ENCODE results near the gene CBFA2T2.

CBFA2T2 gene

DNA sequence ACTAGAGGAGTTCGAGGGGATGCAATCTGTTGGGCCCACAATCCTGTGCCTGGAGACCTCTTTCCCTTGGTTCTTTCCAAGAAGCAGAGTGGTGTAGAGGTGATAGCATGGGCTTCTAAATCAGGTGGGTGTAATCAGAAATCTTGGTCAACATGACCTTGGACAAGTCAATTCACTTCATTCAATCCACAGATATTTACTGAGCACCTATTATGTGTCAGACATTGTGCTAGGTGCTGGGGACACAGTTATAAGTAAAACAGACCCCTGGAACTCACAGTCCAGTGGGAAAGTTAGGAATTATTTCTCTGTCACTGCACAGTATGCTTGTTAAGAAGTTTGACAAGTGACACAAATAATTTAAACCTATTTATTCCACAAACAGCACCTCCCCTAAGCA, 199.6 kb downstream of the CBFA2T2 start:
- Histone ChIP-seq H3K36me3 (peaks cover 11% of the 10 kb centered on the region), H3K27ac (no peak overlapping the region), H3K4me3 (ENCODE audit: low read depth, low read length) (no peak overlapping the region), H3K9me3 (ENCODE audit: severe bottlenecking) (no peaks in the 10 kb centered on the region), H3K27me3 (ENCODE audit: insufficient read depth, low read depth, severe bottlenecking) (no peaks in the 10 kb centered on the region)
- TF ChIP-seq, protein P1, sequence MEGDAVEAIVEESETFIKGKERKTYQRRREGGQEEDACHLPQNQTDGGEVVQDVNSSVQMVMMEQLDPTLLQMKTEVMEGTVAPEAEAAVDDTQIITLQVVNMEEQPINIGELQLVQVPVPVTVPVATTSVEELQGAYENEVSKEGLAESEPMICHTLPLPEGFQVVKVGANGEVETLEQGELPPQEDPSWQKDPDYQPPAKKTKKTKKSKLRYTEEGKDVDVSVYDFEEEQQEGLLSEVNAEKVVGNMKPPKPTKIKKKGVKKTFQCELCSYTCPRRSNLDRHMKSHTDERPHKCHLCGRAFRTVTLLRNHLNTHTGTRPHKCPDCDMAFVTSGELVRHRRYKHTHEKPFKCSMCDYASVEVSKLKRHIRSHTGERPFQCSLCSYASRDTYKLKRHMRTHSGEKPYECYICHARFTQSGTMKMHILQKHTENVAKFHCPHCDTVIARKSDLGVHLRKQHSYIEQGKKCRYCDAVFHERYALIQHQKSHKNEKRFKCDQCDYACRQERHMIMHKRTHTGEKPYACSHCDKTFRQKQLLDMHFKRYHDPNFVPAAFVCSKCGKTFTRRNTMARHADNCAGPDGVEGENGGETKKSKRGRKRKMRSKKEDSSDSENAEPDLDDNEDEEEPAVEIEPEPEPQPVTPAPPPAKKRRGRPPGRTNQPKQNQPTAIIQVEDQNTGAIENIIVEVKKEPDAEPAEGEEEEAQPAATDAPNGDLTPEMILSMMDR (IDR thresholded peaks at IDR 0.05; ENCODE audit: low read depth, low read length) = no peak
- DNase-seq = no peak

DNA sequence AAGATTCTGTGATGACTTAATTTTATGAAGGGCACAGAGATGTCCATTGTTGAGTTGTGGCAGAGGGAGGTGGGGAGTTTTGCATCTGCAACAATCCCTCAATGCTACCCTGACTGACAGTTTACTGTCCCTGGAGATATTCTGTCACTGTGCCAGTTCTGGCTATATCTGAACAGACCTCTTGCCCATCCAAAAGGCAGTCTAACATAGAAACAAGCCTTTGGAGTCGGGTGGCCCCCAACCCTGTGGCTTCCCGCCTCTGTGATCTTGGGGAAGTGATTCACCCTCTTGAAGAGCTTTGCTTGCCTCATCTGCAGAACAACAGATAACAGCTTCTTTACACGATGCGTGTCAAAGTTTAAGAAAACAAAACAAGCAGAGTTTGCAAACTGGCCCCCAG, 200.1 kb downstream of the CBFA2T2 start:
- no peak overlapping the region for H3K4me3 ChIP-seq (ENCODE audit: low read depth, low read length)
- no peaks in the 10 kb centered on the region for H3K9me3 ChIP-seq (ENCODE audit: severe bottlenecking)
- no peak overlapping the region for H3K27ac ChIP-seq
- no peak for DNase-seq
- H3K27me3 ChIP-seq (ENCODE audit: insufficient read depth, low read depth, severe bottlenecking) = no peaks in the 10 kb centered on the region
- TF ChIP-seq, protein P1 (IDR thresholded peaks at IDR 0.05; ENCODE audit: low read depth, low read length) = no peak
- peaks cover 6% of the 10 kb centered on the region for H3K36me3 ChIP-seq

DNA sequence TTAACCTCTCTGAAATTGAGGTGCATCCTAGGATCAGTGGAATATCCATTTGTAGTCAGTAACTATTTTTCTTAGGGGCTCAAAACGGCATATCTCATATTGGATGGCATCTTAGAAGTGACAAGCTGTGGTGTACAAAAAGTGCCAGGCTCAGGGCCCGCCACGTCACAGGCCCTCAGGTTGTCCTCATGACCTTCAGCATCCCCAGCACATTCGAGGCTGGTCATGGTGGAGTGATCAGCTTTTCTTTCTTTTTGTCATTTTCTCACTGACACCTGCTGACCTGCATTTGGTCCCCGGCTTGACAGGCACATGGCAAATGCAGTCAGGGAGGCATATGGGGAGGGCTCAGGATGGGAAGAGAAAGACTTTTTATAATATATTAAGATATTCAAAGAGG, 203.4 kb downstream of the CBFA2T2 start:
- Histone ChIP-seq H3K4me3 (ENCODE audit: low read depth, low read length) (no peak overlapping the region), H3K27me3 (ENCODE audit: insufficient read depth, low read depth, severe bottlenecking) (no peaks in the 10 kb centered on the region), H3K36me3 (no peaks in the 10 kb centered on the region), H3K27ac (no peak overlapping the region), H3K9me3 (ENCODE audit: severe bottlenecking) (peaks cover 3% of the 10 kb centered on the region)
- DNase-seq = no peak
- TF ChIP-seq, protein P1 (IDR thresholded peaks at IDR 0.05; ENCODE audit: low read depth, low read length) = no peak

DNA sequence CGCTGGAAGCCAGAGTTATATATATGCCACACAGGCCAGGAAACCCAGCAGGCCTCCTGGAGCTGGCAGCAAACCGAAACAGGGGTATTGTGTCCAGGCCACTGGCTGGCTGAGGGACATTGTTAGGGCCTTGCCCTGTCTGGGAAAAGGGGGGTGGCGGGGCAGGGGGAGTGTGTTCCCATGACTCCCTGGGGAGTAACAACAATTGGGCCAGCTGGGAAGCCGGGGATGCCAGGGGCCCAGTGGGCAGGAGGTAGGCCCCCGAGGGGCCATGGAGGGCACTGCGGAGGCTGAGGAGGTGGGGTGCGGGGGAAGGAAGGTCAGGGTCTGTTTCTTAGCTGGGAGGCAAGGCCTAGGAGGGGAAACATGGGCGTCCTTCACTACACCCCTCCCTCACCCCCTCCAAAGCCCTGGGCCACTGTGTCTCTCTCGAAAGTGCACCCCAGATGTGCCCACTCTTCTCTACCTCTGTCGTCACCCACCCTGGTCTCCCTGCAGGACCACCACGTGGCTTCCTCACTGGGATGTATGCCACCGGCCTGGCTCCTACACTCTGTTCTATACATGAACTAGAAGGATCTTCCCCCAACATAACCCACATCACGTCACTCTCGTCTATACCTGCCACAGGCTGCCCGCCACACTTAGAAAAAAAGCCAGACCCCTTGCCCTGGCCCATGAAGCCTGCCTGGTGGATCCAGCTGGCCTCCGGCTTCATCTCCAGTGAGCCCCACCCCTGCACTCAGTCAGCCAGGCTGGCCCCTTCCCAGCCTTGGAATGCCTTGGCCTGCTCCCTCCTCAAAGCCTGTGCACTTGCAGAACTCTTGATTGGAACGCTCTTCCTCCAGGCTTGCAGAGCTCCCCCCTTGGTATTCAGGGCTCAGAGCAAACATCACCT, 204.1 kb downstream of the CBFA2T2 start:
- Histone ChIP-seq H3K9me3 (ENCODE audit: severe bottlenecking) (peaks cover 6% of the 10 kb centered on the region), H3K4me3 (ENCODE audit: low read depth, low read length) (no peak overlapping the region), H3K27me3 (ENCODE audit: insufficient read depth, low read depth, severe bottlenecking) (no peaks in the 10 kb centered on the region), H3K27ac (no peak overlapping the region), H3K36me3 (no peaks in the 10 kb centered on the region)
- no peak for DNase-seq
- TF ChIP-seq, protein P1 (IDR thresholded peaks at IDR 0.05; ENCODE audit: low read depth, low read length) = 0 out of 2 replicates have a peak, but pooled peaks have one; percentile 1

GRCh38 chr20:33694639-33695012, 204.7 kb downstream of the CBFA2T2 start:
- Histone ChIP-seq H3K27ac (no peak overlapping the region), H3K36me3 (no peaks in the 10 kb centered on the region), H3K4me3 (ENCODE audit: low read depth, low read length) (no peak overlapping the region), H3K9me3 (ENCODE audit: severe bottlenecking) (peaks cover 6% of the 10 kb centered on the region), H3K27me3 (ENCODE audit: insufficient read depth, low read depth, severe bottlenecking) (no peaks in the 10 kb centered on the region)
- TF ChIP-seq, protein P1 (IDR thresholded peaks at IDR 0.05; ENCODE audit: low read depth, low read length) = no peak
- no peak for DNase-seq
